Fibroblast of peridontal ligament (primary cell): ENCODE results near the gene CDC7.
"Not testable (repeated sequence)": the region's sequence is repeated elsewhere in the genome, so short reads cannot be mapped to it uniquely, and the experiment has no call there.

ENCODE experiments used
- DNase-seq: peaks from one replicate; pipeline ENCODE4 v3.0.0-alpha.2; 2010; ENCODE audit errors: extremely low read depth

The CDC7 gene

DNA sequence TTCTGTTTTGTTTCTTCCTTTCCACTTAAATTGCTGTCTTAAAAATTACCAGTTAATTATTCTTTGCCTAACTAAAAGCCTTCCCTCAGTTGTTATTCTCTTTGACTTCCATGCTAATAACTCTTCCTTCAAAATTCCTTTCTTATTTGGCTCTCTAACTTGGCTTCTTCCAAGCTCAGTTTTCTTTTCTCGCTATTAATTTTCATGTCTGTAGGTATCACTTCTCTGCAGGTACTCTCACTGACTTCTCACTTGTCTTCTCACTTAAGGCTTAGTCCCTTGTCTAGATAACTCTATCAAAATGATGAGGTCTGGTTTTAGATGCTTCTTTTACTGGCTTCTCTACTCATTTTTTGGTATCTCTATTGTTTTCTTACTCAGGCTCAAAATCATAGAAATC, 10.1 kb downstream of the CDC7 start:
- DNase-seq: no peak

DNA sequence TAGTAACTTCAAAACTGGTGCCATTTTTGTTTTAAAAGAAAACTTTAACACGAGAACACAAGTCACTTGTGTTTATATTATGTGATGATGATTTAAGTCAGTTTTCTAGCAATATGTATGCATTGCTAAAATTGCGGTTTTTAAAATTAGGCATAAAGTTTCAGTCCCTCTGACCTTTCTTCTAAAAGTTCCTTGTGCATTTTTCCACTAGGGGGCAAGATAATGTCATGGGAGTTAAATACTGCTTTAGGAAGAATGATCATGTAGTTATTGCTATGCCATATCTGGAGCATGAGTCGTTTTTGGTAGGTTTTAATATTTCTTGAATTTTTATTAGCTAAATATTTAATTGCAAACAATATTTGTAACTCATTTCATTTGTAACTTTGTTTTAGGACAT, 10.7 kb downstream of the CDC7 start:
- DNase-seq: peak; percentile 85

- peak; percentile 82 for DNase-seq
Observed at GRCh38 chr1:91513160-91513559, 12.5 kb downstream of the CDC7 start.

- no peak for DNase-seq
Observed at GRCh38 chr1:91513706-91514105, 13.1 kb downstream of the CDC7 start.

GRCh38 chr1:91515994-91516393, 15.3 kb downstream of the CDC7 start:
- no peak for DNase-seq

- DNase-seq: not testable (repeated sequence)
Observed at GRCh38 chr1:91516605-91517004, 16.0 kb downstream of the CDC7 start.

GRCh38 chr1:91519167-91519566, 18.5 kb downstream of the CDC7 start:
- DNase-seq: not testable (repeated sequence)

- DNase-seq: no peak
Observed at GRCh38 chr1:91520942-91521507, 20.4 kb downstream of the CDC7 start.

DNA sequence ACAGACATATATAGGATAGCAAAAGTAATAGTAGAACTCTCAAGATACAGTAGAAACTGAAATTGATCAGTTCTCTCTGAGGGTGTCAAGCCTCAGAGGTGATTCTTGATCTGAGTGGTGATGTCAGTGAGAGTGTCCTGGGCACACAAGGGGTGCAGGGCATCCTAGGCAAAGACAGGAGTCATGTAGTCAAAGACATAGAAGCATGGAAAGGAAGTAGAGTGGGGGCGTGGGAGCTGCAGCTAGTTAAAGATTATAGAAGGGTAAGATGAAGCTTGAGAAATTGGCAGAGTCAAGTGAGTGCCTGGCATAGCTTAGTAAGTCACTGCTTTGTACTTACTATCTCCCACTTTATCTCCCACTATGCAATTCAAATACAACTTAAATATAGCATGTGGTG, 22.8 kb downstream of the CDC7 start:
- DNase-seq: peak; percentile 41

DNA sequence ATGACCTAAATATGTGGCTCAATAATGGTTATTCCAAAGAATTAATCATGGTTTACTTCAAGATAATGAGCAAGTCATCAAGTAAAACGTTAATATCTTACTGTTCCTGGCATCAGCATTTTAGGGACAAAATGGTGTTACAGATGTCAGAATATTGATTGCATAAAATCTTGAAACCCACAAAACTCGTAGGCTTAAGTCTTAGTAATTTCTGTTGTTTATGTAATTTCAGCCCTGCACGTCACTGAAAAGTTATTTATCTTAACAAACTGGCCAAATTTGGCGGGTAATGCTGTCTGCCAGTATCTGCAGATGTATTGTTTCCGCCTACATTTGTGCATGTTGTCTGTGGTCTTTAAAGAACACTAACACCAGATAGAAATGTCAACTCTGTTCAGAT, 25.8 kb downstream of the CDC7 start:
- DNase-seq: peak; percentile 95

DNA sequence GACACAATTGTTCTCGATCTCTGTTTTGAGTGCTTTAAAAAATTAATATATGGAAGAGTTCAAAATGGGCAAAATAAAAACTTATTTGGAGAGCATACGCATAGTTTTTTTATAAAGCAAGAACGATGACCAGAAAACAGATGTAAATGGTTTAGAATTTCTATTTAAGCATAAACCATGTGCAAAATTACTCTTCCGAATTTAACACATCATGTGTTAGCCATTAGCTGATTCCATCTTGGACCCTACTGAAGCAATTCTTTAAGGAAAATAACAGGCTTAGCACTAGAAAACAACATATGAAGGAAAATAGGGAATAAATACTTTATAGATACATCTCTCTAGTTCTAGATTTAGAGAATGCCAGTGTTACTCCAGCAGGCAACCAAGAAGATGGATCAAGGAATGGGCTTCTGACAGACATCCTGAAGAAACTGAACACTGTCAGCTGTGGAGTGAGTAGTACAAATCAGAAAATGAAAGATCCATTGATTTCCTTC, 26.7 kb downstream of the CDC7 start:
- no peak for DNase-seq

DNA sequence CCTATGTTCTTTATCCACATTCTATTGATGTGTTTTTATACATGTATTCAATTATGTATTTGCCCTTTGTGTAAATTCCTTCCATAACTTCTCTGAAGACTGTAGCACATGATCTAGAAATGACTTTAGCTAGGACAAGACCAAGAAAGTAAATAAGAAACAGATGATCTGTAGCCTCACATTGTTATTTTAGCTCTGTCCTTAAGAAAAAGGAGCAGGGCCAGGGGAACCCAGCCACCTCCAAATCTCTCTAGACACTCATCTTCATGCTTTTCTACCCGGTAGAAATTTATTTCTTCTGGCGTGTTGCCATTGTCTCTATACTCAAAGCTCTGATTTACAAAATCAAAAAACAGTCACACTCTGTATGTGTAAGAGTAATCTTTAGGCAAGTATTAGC, 27.1 kb downstream of the CDC7 start:
- DNase-seq: peak; percentile 85

GRCh38 chr1:91529856-91530255, 29.2 kb downstream of the CDC7 start:
- no peak for DNase-seq

GRCh38 chr1:91533361-91534024, 32.8 kb downstream of the CDC7 start:
- no peak for DNase-seq

DNA sequence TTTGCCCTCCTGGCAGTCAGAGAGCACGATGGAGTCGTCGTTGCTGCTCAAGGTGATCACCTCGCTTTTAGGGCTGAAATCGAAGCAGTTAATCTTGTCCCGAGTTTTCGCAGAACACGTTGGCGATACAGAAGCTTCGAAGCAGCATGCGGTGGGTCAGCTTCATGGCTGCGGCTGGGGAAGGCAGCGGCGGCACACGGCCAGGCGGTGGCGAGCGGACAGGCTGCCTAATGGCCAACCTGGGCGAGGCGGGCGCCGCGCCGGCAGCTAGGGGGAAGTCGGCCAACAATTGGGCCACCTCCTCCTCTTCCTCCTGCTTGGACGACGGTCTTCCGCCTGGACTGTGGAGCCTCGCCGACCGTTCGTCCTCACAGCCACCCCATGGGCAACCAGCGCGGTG, 34.8 kb downstream of the CDC7 start:
- no peak for DNase-seq

GRCh38 chr1:91537281-91537986, 36.8 kb downstream of the CDC7 start:
- DNase-seq: peak; percentile 91

GRCh38 chr1:91537987-91538304, 37.3 kb downstream of the CDC7 start:
- no peak for DNase-seq

DNA sequence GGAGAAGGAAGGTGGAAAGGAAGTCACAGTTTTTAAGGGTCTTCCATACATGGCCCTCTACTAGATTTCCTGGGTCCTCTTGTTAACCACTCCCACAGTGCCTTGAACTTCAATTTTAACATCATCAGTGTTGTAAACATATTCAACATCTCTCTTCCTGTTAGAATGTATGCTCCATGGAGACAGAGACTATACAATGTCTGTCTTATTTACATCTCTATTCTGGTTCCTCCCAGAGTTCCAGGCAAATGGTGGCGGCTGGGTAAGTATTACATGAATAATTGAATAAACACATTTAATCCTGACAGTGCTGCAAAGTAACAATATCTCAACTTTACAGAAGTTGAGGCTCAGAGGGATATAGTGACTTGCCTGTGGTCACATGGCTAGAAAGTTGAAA, 40.3 kb downstream of the CDC7 start:
- no peak for DNase-seq

GRCh38 chr1:91541918-91542533, 41.4 kb downstream of the CDC7 start:
- DNase-seq: no peak

DNA sequence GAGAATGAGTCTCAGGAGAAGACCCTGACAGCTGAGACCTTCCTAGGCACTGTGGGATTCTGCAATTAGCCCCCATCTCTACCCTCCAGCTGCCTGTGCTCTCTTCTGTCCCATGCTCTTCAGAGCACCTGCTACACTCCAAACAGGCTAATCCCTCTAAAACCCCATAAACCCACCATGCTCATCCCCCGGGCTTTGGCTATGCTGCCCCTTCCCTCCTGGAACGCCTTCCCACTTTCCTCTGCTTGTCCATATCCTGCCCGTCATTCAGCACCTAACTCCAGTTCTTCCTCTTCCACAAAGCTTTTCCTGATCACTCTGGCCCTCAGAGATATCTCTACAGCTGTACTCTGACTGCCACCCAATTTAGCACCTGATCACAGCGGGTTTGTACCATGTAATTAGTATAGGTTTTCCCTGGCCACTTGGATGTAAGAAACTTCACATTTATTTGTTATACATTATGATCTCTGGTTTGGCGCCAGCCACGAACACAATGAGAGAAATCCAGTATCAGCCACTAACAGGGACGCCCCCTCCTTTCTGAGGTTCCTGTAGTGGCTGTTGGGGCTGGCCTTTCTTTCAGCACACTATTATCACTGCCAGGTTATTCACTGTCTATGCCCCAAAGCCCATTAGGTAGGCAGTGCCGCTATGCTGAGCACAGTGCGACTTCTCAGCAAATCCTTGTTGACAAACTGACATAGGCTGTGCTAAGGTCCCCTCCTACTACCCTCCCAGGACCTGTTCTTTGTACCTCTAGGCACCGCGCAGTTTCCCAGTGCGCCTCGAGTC, 45.1 kb downstream of the CDC7 start:
- no peak for DNase-seq

GRCh38 chr1:91546301-91546581, 45.6 kb downstream of the CDC7 start:
- no peak for DNase-seq

DNA sequence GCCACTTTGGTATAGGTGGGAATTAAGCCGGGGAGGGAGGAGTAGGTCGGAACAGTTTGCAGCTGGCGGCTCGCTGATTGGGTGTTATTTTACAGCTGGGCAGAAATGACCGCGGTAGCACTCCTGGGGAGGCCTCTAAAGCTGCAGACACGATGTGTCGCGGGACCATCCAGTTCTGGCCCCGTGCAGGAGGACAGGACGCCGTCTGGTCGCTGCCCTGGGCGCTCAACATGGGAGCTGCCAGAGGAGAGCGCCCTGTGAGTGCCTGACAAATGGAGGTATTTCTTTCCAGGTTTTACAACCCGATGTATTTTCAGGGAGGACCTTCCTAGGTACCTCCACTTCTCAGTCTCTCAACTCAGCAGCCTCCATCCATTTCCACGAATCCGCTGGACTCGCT, 46.2 kb downstream of the CDC7 start:
- DNase-seq: no peak
